Measurements from ENCODE around the gene NR3C2.

GRCh38 chr4:148335133-148335532 is 107.1 kb downstream of the NR3C2 start:
- no peak for TF ChIP-seq CTCF (IDR thresholded peaks at IDR 0.05; ENCODE audit: insufficient read depth, low read depth, low read length)
- TF ChIP-seq EZH2 (IDR thresholded peaks at IDR 0.05; ENCODE audit: insufficient read depth, low read length), result no peak
